Heart left ventricle (tissue), 16 donors: Measurements from ENCODE around the gene PDIA6. TPM values are rescaled to one million over a fixed set of nuclear protein-coding genes. Genes with fewer than 3 reads are reported as not detected.
"Not testable (repeated sequence)": the region's sequence is repeated elsewhere in the genome, so short reads cannot be mapped to it uniquely, and the experiment has no call there.

Experiments
- ATAC-seq, 4 donors: fragments of 200-7000 bp; cut with Tn5 transposase; one replicate each; pipeline ENCODE4 v1.9.1; 2020 to 2022; ENCODE audit warnings: moderate library complexity in 4 of 4, mild to moderate bottlenecking in 3 of 4, moderate number of reproducible peaks in 1 of 4
- DNase-seq, 5 donors: peaks; one replicate each; pipeline ENCODE4 v3.0.0-alpha.2; 2020
- H3K27ac ChIP-seq, 12 donors: fragments of 200-600 bp; sonication (generic) in 4 of 12; one replicate each; pipeline versions ENCODE4 v1.5.0 to v1.8.0; 2016 to 2022; ENCODE audit warnings: mild to moderate bottlenecking in 2 of 12
- H3K27me3 ChIP-seq, 9 donors: fragments of 200-600 bp; sonication (generic) in 2 of 9; one replicate each; pipeline versions ENCODE4 v1.5.1 to v1.8.0; 2016 to 2022; ENCODE audit warnings: mild to moderate bottlenecking in 3 of 9
- H3K36me3 ChIP-seq, 9 donors: fragments of 200-600 bp; sonication (generic) in 2 of 9; one replicate each; pipeline versions ENCODE4 v1.5.0 to v1.8.0; 2018 to 2022; ENCODE audit warnings: mild to moderate bottlenecking in 2 of 9
- H3K4me1 ChIP-seq, 12 donors: fragments of 200-600 bp; sonication (generic) in 4 of 12; one replicate each; pipeline versions ENCODE4 v1.5.0 to v1.8.0; 2016 to 2022; ENCODE audit warnings: mild to moderate bottlenecking in 3 of 12
- H3K4me3 ChIP-seq, 12 donors: fragments of 200-600 bp; sonication (generic) in 4 of 12; one replicate each; pipeline versions ENCODE4 v1.5.0 to v1.8.0; 2017 to 2022; ENCODE audit warnings: mild to moderate bottlenecking in 9 of 12, moderate library complexity in 4 of 12
- H3K9me3 ChIP-seq, 12 donors: fragments of 200-600 bp; sonication (generic) in 4 of 12; one replicate each; pipeline versions ENCODE4 v1.5.0 to v1.8.0; 2016 to 2022; ENCODE audit warnings: mild to moderate bottlenecking in 1 of 12
- CTCF ChIP-seq, 12 donors: fragments of 200-600 bp; sonication (generic) in 4 of 12; IDR thresholded peaks; one replicate each; pipeline versions ENCODE4 v1.5.0 to v1.8.0; 2018 to 2022; ENCODE audit warnings: antibody characterized with exemption in 12 of 12, mild to moderate bottlenecking in 5 of 12
- POLR2A ChIP-seq, 2 donors: fragments of 450-650 bp; IDR thresholded peaks; one replicate each; pipeline ENCODE4 v1.6.1; 2017; ENCODE audit warnings: antibody characterized with exemption in 2 of 2, mild to moderate bottlenecking in 2 of 2, moderate library complexity in 2 of 2
- WGBS, 4 donors: extraction: QIAGEN DNeasy Blood & Tissue Kit in 2 of 4; methylation state at CpG; one replicate each; pipeline versions ENCODE4 v1.1.5 to v1.1.7; 2013 to 2018; 5-methylcytosine and 5-hydroxymethylcytosine counted together
- intact Hi-C, 10 donors: fragments of 100-400 bp; cut with DNase I; formaldehyde crosslinking; loops; one replicate each; pipeline versions ENCODE4 v1.11.1 to v1.14.2; 2022
- polyA plus RNA-seq, 2 donors: library from polyadenylated mRNA; stranded (reverse); fragments of 200-250 nt; gene quantifications; one replicate each; pipeline ENCODE4 v1.2.3, GENCODE V29; 2013
- total RNA-seq, 9 donors: library from RNA; depleted of rRNA in 2 of 9; stranded (reverse); fragments of >200 nt in 2 of 9; fragmentation: NEBNext Ultra II Directional in 3 of 9; extraction: Animal tissue kit (Norgen Biotek cat#: 25700) in 3 of 9; gene quantifications; one replicate each; pipeline versions ENCODE4 v1.1.0 to v1.2.4, GENCODE V29; 2016 to 2023
- donor health status: ischemic (EF 13 %, LVEDD 7.1; RV severe dilation, severe dysfunction).
- donor health status: healthy with polysubstance abuse.
- donor health status: DM: no; HTN: yes; CAD: no.
- donor health status: DM: no; HTN: no; CAD: no.
- donor health status: ischemic (EF 25% LVEDD 6.9; RV normal size, moderate dysfunction).
- donor health status: ischemic (EF 25% LVEDD 5.7; RV mildly dilated, moderate dysfunction).
- donor health status: healthy.
- donor health status: DM: yes; HTN: yes; CAD: no.
- donor health status: ischemic (EF 35%, LVEDD 5.7; RV mildly dilated, moderate dysfunction).
- donor health status: nonischemic (EF 11% LVEDD 7.7; RV severe dilation, severe dysfunction).
- donor health status: DM: yes; HTN: yes; CAD: no.
- donor health status: PGD.
- donor health status: ischemic (EF 29% LVEDD 5.4; RV normal size, mild dysfunction).
- donor health status: nonischemic (EF 23%, LVEDD 6.1; RV moderate dilation, normal function).

Gene PDIA6
- total and polyA plus RNA-seq, 11 donors = 32.0 to 402 (median 110) TPM

- intact Hi-C loops = no loop called here
- Histone ChIP-seq H3K36me3 (peaks cover 2 to 98% (median 74%) of the 10 kb centered on the region in 9 donors), H3K27ac (no peak overlapping the region), H3K27me3 (no peaks in the 10 kb centered on the region), H3K9me3 (no peaks in the 10 kb centered on the region), H3K4me1 (peaks cover 0 to 11% (median 1%) of the 10 kb centered on the region in 12 donors), H3K4me3 (no peak overlapping the region)
- no peak for DNase-seq
- ATAC-seq = no peak
- WGBS, 4 donors = 91 to 97% (median 95%) methylated on average over 8 of the region's 8 CpGs
- no peak for TF ChIP-seq POLR2A (IDR thresholded peaks at IDR 0.05)
- TF ChIP-seq CTCF (IDR thresholded peaks at IDR 0.05) = no peak
Measured at GRCh38 chr2:10781746-10782145, 30.8 kb downstream of the PDIA6 start.

- H3K36me3 ChIP-seq = peaks cover 2 to 94% (median 65%) of the 10 kb centered on the region in 9 donors
- H3K4me3 ChIP-seq = not testable (repeated sequence)
- 95 to 99% (median 97%) methylated on average over 9 to 11 of the region's 11 CpGs for WGBS, 4 donors
Measured at GRCh38 chr2:10780821-10781220, 31.8 kb downstream of the PDIA6 start.

GRCh38 chr2:10780491-10780820 is 32.1 kb downstream of the PDIA6 start:
- no peaks in the 10 kb centered on the region for H3K9me3 ChIP-seq
- peaks cover 0 to 11% (median under 1%) of the 10 kb centered on the region in 12 donors for H3K4me1 ChIP-seq
- DNase-seq (no peak), ATAC-seq (no peak)
- intact Hi-C loops = no loop called here
- no peak overlapping the region for H3K4me3 ChIP-seq
- peaks cover 2 to 90% (median 61%) of the 10 kb centered on the region in 9 donors for H3K36me3 ChIP-seq
- no peak for TF ChIP-seq CTCF (IDR thresholded peaks at IDR 0.05)
- no peak for TF ChIP-seq POLR2A (IDR thresholded peaks at IDR 0.05)
- 96 to 97% (median 97%) methylated on average over 11 of the region's 11 CpGs for WGBS, 4 donors
- no peaks in the 10 kb centered on the region for H3K27me3 ChIP-seq
- H3K27ac ChIP-seq = no peak overlapping the region

More at GRCh38 chr2:10780821-10781220, 31.8 kb downstream of the PDIA6 start:
- ATAC-seq, H3K9me3 ChIP-seq, H3K27me3 ChIP-seq, DNase-seq, H3K27ac ChIP-seq, intact Hi-C loops: not testable (repeated sequence)
- peaks cover 0 to 11% (median 1%) of the 10 kb centered on the region in 12 donors for H3K4me1 ChIP-seq

GRCh38 chr2:10779776-10780490 is 32.7 kb downstream of the PDIA6 start:
- intact Hi-C loops = no loop called here
- no peak for ATAC-seq
- 89 to 97% (median 96%) methylated on average over 25 of the region's 25 CpGs for WGBS, 4 donors
- no peak overlapping the region for H3K4me3 ChIP-seq
- H3K27me3 ChIP-seq = no peaks in the 10 kb centered on the region
- no peak for TF ChIP-seq CTCF (IDR thresholded peaks at IDR 0.05)
- no peak for TF ChIP-seq POLR2A (IDR thresholded peaks at IDR 0.05)
- no peak overlapping the region for H3K27ac ChIP-seq
- peaks cover 0 to 14% (median 4%) of the 10 kb centered on the region in 12 donors for H3K4me1 ChIP-seq
- no peaks in the 10 kb centered on the region for H3K9me3 ChIP-seq
- peaks cover 2 to 85% (median 57%) of the 10 kb centered on the region in 9 donors for H3K36me3 ChIP-seq
- DNase-seq = no peak
